ENCODE data around the gene SLC27A5. TPM values are rescaled to one million over a fixed set of nuclear protein-coding genes. Genes with fewer than 3 reads are reported as not detected.

Gene SLC27A5
- total and polyA plus RNA-seq, 2 of the 13 experiments (the other 11 are each of a cell fraction or from before 2014, with no cell fraction given) = 30.3 to 40.2 TPM

DNA sequence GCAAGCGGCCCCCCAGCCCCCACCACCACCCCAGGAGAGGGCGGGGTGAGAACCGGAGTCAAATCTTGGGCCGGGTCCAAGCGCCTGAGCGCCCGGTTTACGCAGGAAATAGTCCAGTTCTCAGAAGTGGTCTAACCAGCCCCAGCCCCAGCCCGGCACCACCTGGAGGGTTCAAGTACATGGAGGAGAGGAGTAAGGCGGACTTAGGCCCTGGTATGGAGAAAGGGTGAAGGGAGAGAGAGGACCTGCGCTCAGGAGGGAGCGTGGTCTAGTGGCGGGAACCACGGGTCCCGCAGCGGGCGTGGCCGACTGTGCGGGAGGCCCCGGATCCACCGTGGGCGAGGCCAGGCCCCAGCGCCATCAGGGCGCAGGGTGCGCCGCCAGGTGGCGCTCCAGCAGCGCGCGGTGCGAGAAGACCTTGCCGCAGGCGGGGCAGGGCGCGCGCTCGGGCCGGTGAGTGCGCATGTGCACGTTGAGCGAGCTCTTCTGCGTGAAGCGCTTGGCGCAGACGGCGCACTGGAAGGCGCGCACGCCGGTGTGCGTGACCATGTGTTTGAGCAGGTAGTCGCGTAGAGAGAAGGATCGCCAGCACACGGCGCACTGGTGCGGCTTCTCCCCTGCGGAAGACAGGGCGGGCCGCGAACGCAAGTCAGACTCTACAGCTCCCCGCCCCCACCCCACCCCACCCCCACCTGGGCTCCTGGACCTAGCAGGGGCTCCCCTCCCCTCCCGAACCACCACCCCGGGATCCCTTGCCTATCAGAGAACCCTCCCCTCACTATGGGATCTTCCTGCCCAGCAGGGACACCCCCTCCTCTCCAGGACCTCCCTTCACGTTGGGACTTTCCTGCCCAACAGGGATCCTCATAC is 2.1 kb upstream of the SLC27A5 start (continued):
- TF ChIP-seq, protein P1, sequence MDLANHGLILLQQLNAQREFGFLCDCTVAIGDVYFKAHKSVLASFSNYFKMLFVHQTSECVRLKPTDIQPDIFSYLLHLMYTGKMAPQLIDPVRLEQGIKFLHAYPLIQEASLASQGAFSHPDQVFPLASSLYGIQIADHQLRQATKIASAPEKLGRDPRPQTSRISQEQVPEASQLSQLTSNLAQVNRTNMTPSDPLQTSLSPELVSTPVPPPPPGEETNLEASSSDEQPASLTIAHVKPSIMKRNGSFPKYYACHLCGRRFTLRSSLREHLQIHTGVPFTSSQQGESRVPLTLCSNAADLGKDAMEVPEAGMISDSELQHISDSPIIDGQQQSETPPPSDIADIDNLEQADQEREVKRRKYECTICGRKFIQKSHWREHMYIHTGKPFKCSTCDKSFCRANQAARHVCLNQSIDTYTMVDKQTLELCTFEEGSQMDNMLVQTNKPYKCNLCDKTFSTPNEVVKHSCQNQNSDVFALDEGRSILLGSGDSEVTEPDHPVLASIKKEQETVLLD (CRISPR knock-in tag; IDR thresholded peaks at IDR 0.05; ENCODE audit: low read depth) = peak; percentile 33; the same call in 1 of the 2 replicates
- TF ChIP-seq KDM5A (IDR thresholded peaks at IDR 0.05; ENCODE audit: borderline replicate concordance, low read length) (no peak), POLR2AphosphoS2 (IDR thresholded peaks at IDR 0.05; ENCODE audit: low read depth, low read length) (no peak), ARNTL (CRISPR knock-in tag; IDR thresholded peaks at IDR 0.05) (peak; percentile 76; the same call in 1 of the 2 replicates), ATM (IDR thresholded peaks at IDR 0.05; ENCODE audit: borderline replicate concordance) (no peak), HIVEP1 (CRISPR knock-in tag; IDR thresholded peaks at IDR 0.05) (no peak), SIX1 (CRISPR knock-in tag; IDR thresholded peaks at IDR 0.05; ENCODE audit: borderline replicate concordance) (no peak), ZNF883 (CRISPR knock-in tag; IDR thresholded peaks at IDR 0.05; ENCODE audit: not compliant biosample characterization) (no peak), ZBTB7B (CRISPR knock-in tag; IDR thresholded peaks at IDR 0.05) (0 out of 2 replicates have a peak, but pooled peaks have one; percentile 56), SMAD1 (CRISPR knock-in tag; IDR thresholded peaks at IDR 0.05; ENCODE audit: borderline replicate concordance, low read depth) (0 out of 2 replicates have a peak, but pooled peaks have one; percentile 45), SATB2 (CRISPR knock-in tag; IDR thresholded peaks at IDR 0.05) (no peak), ZNF484 (CRISPR knock-in tag; IDR thresholded peaks at IDR 0.05; ENCODE audit: borderline replicate concordance, low read depth) (no peak; the same call in 1 of the 2 replicates), MTA3 (CRISPR knock-in tag; IDR thresholded peaks at IDR 0.05) (no peak), ELF1 (CRISPR knock-in tag; IDR thresholded peaks at IDR 0.05) (no peak), RAD51 (IDR thresholded peaks at IDR 0.05; ENCODE audit: borderline replicate concordance) (no peak), SKI (IDR thresholded peaks at IDR 0.05; ENCODE audit: partially characterized antibody) (peak; percentile 22), NFE2L1 (CRISPR knock-in tag; IDR thresholded peaks at IDR 0.05; ENCODE audit: borderline replicate concordance) (no peak)
- TF ChIP-seq, protein P2, sequence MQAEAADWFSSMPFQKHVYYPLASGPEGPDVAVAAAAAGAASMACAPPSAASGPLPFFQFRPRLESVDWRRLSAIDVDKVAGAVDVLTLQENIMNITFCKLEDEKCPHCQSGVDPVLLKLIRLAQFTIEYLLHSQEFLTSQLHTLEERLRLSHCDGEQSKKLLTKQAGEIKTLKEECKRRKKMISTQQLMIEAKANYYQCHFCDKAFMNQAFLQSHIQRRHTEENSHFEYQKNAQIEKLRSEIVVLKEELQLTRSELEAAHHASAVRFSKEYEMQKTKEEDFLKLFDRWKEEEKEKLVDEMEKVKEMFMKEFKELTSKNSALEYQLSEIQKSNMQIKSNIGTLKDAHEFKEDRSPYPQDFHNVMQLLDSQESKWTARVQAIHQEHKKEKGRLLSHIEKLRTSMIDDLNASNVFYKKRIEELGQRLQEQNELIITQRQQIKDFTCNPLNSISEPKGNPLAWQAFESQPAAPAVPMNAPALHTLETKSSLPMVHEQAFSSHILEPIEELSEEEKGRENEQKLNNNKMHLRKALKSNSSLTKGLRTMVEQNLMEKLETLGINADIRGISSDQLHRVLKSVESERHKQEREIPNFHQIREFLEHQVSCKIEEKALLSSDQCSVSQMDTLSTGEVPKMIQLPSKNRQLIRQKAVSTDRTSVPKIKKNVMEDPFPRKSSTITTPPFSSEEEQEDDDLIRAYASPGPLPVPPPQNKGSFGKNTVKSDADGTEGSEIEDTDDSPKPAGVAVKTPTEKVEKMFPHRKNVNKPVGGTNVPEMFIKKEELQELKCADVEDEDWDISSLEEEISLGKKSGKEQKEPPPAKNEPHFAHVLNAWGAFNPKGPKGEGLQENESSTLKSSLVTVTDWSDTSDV (CRISPR knock-in tag; IDR thresholded peaks at IDR 0.05) = no peak
- TF ChIP-seq, protein P3, sequence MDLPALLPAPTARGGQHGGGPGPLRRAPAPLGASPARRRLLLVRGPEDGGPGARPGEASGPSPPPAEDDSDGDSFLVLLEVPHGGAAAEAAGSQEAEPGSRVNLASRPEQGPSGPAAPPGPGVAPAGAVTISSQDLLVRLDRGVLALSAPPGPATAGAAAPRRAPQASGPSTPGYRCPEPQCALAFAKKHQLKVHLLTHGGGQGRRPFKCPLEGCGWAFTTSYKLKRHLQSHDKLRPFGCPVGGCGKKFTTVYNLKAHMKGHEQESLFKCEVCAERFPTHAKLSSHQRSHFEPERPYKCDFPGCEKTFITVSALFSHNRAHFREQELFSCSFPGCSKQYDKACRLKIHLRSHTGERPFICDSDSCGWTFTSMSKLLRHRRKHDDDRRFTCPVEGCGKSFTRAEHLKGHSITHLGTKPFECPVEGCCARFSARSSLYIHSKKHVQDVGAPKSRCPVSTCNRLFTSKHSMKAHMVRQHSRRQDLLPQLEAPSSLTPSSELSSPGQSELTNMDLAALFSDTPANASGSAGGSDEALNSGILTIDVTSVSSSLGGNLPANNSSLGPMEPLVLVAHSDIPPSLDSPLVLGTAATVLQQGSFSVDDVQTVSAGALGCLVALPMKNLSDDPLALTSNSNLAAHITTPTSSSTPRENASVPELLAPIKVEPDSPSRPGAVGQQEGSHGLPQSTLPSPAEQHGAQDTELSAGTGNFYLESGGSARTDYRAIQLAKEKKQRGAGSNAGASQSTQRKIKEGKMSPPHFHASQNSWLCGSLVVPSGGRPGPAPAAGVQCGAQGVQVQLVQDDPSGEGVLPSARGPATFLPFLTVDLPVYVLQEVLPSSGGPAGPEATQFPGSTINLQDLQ (CRISPR knock-in tag; IDR thresholded peaks at IDR 0.05) = peak; percentile 60; the same call in 1 of the 2 replicates
- TF ChIP-seq, protein P4, sequence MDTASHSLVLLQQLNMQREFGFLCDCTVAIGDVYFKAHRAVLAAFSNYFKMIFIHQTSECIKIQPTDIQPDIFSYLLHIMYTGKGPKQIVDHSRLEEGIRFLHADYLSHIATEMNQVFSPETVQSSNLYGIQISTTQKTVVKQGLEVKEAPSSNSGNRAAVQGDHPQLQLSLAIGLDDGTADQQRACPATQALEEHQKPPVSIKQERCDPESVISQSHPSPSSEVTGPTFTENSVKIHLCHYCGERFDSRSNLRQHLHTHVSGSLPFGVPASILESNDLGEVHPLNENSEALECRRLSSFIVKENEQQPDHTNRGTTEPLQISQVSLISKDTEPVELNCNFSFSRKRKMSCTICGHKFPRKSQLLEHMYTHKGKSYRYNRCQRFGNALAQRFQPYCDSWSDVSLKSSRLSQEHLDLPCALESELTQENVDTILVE (CRISPR knock-in tag; IDR thresholded peaks at IDR 0.05) = peak; percentile 39; the same call in 1 of the 2 replicates

All from HepG2 (cell line).